DND-41 (cell line): Measurements from ENCODE around the gene NPDC1.

Source experiments
- ATAC-seq: fragments of 200-7000 bp; cut with Tn5 transposase; 3 replicates; pipeline ENCODE4 v1.9.1; 2021; ENCODE audit warnings: low read depth; ENCODE audit not compliant: insufficient read depth
- DNase-seq: peaks from one replicate; pipeline ENCODE4 v3.0.0-alpha.2; 2020
- H2AFZ ChIP-seq: 2 replicates; pipeline ENCODE4 v1.6.0; 2012; ENCODE audit warnings: low read depth, low read length
- H3K27ac ChIP-seq: 2 replicates; pipeline ENCODE4 v1.5.1; 2012; ENCODE audit warnings: low read length, inconsistent platforms
- H3K27me3 ChIP-seq: fragments of 200-600 bp; sonication (generic); 2 replicates; pipeline ENCODE4 v1.6.0; 2012; ENCODE audit warnings: low read length, mild to moderate bottlenecking, inconsistent platforms; ENCODE audit not compliant: insufficient read depth, poor library complexity
- H3K36me3 ChIP-seq: 2 replicates; pipeline ENCODE4 v1.5.1; 2012; ENCODE audit warnings: low read length, inconsistent platforms; ENCODE audit not compliant: insufficient read depth
- H3K4me1 ChIP-seq: 2 replicates; pipeline ENCODE4 v1.5.1; 2012; ENCODE audit warnings: mild to moderate bottlenecking, low read length; ENCODE audit not compliant: insufficient read depth
- H3K4me2 ChIP-seq: 2 replicates; pipeline ENCODE4 v1.6.0; 2012; ENCODE audit warnings: mild to moderate bottlenecking, moderate library complexity, low read length, inconsistent platforms; ENCODE audit not compliant: insufficient read depth
- H3K4me3 ChIP-seq, 2 experiments: fragments of 200-600 bp in 1 of 2; shearing (Covaris generic) in 1 of 2; 2 replicates each; pipeline ENCODE4 v1.5.1; 2012 to 2016; ENCODE audit warnings: inconsistent platforms in 2 of 2, low read length in 2 of 2, mild to moderate bottlenecking in 2 of 2, low read depth in 1 of 2, moderate library complexity in 1 of 2
- H3K79me2 ChIP-seq: 2 replicates; pipeline ENCODE4 v1.6.0; 2012; ENCODE audit warnings: low read length, inconsistent platforms; ENCODE audit not compliant: insufficient read depth
- H3K9ac ChIP-seq: 2 replicates; pipeline ENCODE4 v1.6.0; 2012; ENCODE audit warnings: low read depth, mild to moderate bottlenecking, inconsistent platforms, low read length, moderate library complexity
- H3K9me3 ChIP-seq: 2 replicates; pipeline ENCODE4 v1.5.1; 2012; ENCODE audit warnings: low read length, moderate library complexity, mild to moderate bottlenecking, inconsistent platforms; ENCODE audit not compliant: insufficient read depth, severe bottlenecking
- H4K20me1 ChIP-seq: 2 replicates; pipeline ENCODE4 v1.6.0; 2012; ENCODE audit warnings: low read length; ENCODE audit not compliant: insufficient read depth
- CTCF ChIP-seq: IDR thresholded peaks from 2 replicates; pipeline ENCODE4 v1.5.1; 2012; ENCODE audit warnings: borderline replicate concordance, low read length, moderate library complexity, mild to moderate bottlenecking; ENCODE audit not compliant: poor library complexity, severe bottlenecking; ENCODE audit errors: extremely low read depth
- EZH2 ChIP-seq: IDR thresholded peaks from 3 replicates; pipeline ENCODE4 v1.6.1; 2012; ENCODE audit warnings: borderline replicate concordance, low read depth, mild to moderate bottlenecking, moderate library complexity, low read length, inconsistent platforms; ENCODE audit not compliant: severe bottlenecking

The NPDC1 gene

GRCh38 chr9:137001857-137002645, 43.9 kb downstream of the NPDC1 start:
- TF ChIP-seq CTCF (no peak), EZH2 (no peak)
- Histone ChIP-seq H3K27ac (no peak overlapping the region), H3K9me3 (no peaks in the 10 kb centered on the region), H3K9ac (no peak overlapping the region), H3K4me3 (no peak overlapping the region), H2AFZ (no peak overlapping the region), H3K27me3 (no peaks in the 10 kb centered on the region), H3K36me3 (no peaks in the 10 kb centered on the region), H3K4me2 (no peak overlapping the region), H4K20me1 (no peaks in the 10 kb centered on the region), H3K79me2 (no peaks in the 10 kb centered on the region), H3K4me1 (no peaks in the 10 kb centered on the region)
- ATAC-seq = no peak
- DNase-seq = no peak

GRCh38 chr9:137000177-137000930, 45.6 kb downstream of the NPDC1 start:
- Histone ChIP-seq H3K36me3 (no peaks in the 10 kb centered on the region), H2AFZ (no peak overlapping the region), H3K27ac (no peak overlapping the region), H3K9me3 (no peaks in the 10 kb centered on the region), H3K79me2 (no peaks in the 10 kb centered on the region), H3K27me3 (no peaks in the 10 kb centered on the region), H3K4me3 (no peak overlapping the region), H3K4me1 (peaks cover 5% of the 10 kb centered on the region; the same call in 1 of the 2 replicates), H3K9ac (no peak overlapping the region), H4K20me1 (peaks cover 6% of the 10 kb centered on the region), H3K4me2 (no peak overlapping the region)
- no peak for DNase-seq
- ATAC-seq = no peak
- TF ChIP-seq EZH2 = no peak

- DNase-seq = no peak
- no peaks in the 10 kb centered on the region for H3K27me3 ChIP-seq
- peaks cover 11% of the 10 kb centered on the region for H3K79me2 ChIP-seq
- peaks cover 15% of the 10 kb centered on the region for H3K4me1 ChIP-seq
- no peak for ATAC-seq
- no peak overlapping the region for H2AFZ ChIP-seq
- no peak overlapping the region for H3K4me2 ChIP-seq
- H3K9ac ChIP-seq = no peak overlapping the region; the same call in 1 of the 2 replicates
- TF ChIP-seq CTCF (no peak), EZH2 (no peak)
- peaks cover 12% of the 10 kb centered on the region for H3K36me3 ChIP-seq
- H3K9me3 ChIP-seq = no peaks in the 10 kb centered on the region
- H4K20me1 ChIP-seq = peaks cover 24% of the 10 kb centered on the region
- no peak overlapping the region for H3K4me3 ChIP-seq
- H3K27ac ChIP-seq = no peak overlapping the region
Measured at GRCh38 chr9:136997830-136998234, 48.1 kb downstream of the NPDC1 start.

GRCh38 chr9:136997371-136997770, 48.6 kb downstream of the NPDC1 start:
- Histone ChIP-seq H3K4me3 (no peak overlapping the region), H3K9me3 (no peaks in the 10 kb centered on the region), H3K9ac (no peak overlapping the region; the same call in 1 of the 2 replicates), H2AFZ (no peak overlapping the region), H3K27me3 (no peaks in the 10 kb centered on the region), H3K4me1 (peaks cover 16% of the 10 kb centered on the region), H3K79me2 (peaks cover 16% of the 10 kb centered on the region), H3K27ac (no peak overlapping the region), H3K4me2 (no peak overlapping the region), H4K20me1 (peaks cover 26% of the 10 kb centered on the region), H3K36me3 (peaks cover 12% of the 10 kb centered on the region)
- no peak for TF ChIP-seq CTCF
- TF ChIP-seq EZH2 = no peak
- ATAC-seq (no peak), DNase-seq (no peak)
